ENCODE results near the gene TBCA.

The TBCA gene

GRCh38 chr5:77693913-77694312 lies 82.2 kb downstream of the TBCA start:
- no peak for TF ChIP-seq CTCF (IDR thresholded peaks at IDR 0.05; ENCODE audit: extremely low read depth, missing control alignments)
- DNase-seq (ENCODE audit: low spot score), result no peak

DNA sequence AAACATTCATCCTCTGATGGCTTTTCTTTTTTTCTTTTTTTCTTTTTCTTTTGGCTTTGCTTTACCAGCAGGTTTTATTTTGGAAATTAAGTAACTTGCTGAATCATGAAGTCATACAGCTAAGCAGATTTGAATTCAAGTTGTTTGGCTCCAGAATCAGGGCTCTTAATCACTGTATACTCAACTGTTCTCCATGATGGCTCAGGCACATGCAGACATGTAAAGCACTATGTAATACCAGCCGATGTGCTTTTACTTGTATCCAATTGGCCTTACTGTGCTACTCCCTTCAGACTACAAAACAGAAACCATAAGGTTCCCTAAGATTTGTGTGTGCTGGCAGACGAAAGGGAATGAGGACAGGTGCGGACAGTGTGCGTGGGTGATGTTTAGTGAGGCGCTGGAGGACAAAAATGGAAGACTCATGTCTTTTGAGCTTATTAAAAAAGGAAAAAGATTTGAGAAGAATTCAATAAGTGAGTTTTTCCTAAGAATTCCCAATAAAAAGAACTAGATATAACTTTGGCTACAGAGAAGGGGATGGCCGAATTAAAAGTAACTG lies 92.9 kb downstream of the TBCA start:
- DNase-seq (ENCODE audit: low spot score), result no peak
- no peak for TF ChIP-seq CTCF (IDR thresholded peaks at IDR 0.05; ENCODE audit: extremely low read depth, missing control alignments)

DNA sequence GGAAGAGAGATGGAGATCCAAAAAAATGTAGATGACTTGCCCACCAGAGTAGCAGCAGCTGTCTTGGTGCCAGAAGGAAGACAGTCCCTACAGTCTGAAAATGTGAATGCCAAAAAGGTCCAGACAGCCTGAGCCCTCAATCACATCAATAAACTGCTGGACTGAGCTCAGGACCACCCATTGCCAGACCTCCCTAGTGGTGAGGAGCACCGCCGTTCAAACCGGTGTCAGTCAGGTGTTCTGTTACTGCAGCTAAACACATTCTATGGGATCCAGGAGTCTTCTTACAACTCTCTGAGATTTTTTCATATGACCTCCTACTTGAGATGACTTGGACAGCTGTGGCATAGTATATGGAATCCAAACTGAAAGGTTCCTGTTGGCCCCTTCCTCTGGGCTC lies 105.6 kb downstream of the TBCA start:
- DNase-seq (ENCODE audit: low spot score), result no peak
- no peak for TF ChIP-seq CTCF (IDR thresholded peaks at IDR 0.05; ENCODE audit: extremely low read depth, missing control alignments)

DNA sequence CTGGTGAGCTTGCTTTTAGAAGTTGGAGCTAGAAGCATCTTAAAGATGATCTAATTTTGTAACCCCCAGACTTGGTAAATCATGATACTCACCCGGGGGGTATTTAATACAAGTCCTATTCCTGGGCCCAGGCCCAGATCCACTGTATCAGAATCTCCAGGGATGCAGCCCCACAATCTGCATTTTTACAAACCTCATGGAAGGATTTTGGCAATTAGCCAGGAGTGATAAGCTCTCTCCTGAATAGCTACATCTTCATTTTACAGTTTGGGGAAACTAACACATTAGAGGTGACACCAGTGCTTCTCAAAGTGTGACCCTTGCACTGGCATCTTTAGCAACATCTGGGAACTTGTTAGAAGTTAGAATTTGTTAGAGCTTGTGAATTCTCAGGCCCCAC lies 106.5 kb downstream of the TBCA start:
- DNase-seq (ENCODE audit: low spot score), result no peak
- TF ChIP-seq CTCF (IDR thresholded peaks at IDR 0.05; ENCODE audit: extremely low read depth, missing control alignments), result no peak

- DNase-seq (ENCODE audit: low spot score), result no peak
- TF ChIP-seq CTCF (IDR thresholded peaks at IDR 0.05; ENCODE audit: extremely low read depth, missing control alignments), result no peak
Observed at GRCh38 chr5:77663090-77663863, 112.9 kb downstream of the TBCA start.

DNA sequence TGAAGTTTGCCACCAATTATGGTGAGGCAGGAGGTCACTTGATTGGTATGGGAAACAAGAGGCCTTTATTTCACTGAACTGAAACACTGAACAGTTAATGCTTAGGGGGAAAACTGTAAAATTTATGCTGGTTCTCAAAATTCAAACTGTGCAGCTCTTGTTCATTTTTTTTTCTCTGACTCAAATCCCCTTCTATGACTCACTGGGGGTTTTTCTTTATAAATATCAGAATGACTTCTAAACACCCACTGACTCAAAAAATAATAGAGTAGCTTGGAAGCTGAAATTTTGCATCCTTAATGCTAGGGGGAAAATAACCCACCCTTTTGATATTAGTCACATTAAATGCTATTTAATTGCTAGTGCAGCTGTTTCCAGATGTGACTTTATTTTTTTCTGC lies 113.5 kb downstream of the TBCA start:
- DNase-seq (ENCODE audit: low spot score), result no peak
- TF ChIP-seq CTCF (IDR thresholded peaks at IDR 0.05; ENCODE audit: extremely low read depth, missing control alignments), result no peak

DNA sequence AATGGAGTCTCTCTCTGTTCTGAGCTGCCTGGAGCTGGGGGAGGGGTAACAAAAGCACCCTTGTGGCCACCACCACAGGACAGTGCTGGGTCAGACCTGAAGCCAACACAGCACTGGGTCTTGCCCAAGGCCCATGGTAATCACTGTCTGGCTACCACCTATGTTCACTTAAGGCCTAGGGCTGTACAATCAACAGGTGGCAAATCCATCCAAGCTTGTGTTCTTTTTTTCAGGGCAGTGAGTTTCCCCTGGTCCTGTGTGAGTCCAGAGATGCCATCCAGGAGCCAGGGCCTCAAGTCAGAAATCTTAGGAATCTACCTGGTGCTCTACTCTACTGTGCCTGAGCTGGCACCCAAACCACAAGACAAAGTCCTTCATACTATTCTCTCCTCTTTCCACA lies 117.5 kb downstream of the TBCA start:
- TF ChIP-seq CTCF (IDR thresholded peaks at IDR 0.05; ENCODE audit: extremely low read depth, missing control alignments), result no peak
- no peak for DNase-seq (ENCODE audit: low spot score)

All from GM20000 (cell line).